Measurements from ENCODE around the gene CCSER1.

- TF ChIP-seq EZH2 (IDR thresholded peaks at IDR 0.05; ENCODE audit: low read depth), result no peak
- TF ChIP-seq, protein P1, sequence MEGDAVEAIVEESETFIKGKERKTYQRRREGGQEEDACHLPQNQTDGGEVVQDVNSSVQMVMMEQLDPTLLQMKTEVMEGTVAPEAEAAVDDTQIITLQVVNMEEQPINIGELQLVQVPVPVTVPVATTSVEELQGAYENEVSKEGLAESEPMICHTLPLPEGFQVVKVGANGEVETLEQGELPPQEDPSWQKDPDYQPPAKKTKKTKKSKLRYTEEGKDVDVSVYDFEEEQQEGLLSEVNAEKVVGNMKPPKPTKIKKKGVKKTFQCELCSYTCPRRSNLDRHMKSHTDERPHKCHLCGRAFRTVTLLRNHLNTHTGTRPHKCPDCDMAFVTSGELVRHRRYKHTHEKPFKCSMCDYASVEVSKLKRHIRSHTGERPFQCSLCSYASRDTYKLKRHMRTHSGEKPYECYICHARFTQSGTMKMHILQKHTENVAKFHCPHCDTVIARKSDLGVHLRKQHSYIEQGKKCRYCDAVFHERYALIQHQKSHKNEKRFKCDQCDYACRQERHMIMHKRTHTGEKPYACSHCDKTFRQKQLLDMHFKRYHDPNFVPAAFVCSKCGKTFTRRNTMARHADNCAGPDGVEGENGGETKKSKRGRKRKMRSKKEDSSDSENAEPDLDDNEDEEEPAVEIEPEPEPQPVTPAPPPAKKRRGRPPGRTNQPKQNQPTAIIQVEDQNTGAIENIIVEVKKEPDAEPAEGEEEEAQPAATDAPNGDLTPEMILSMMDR (conservative IDR thresholded peaks at IDR 0.05), result no peak
Measured at GRCh38 chr4:91108751-91109150, 981.6 kb downstream of the CCSER1 start.

Data from PC-9 (cell line).